HL-60/S4 treated with phorbol 12-myristate 13-acetate at 8.2 ng/mL for 4 days and 3 days (cell line): ENCODE data around the gene PTTG1IP.

ENCODE experiments used
- in situ Hi-C: fragments of 300-500 bp; cut with MboI; formaldehyde crosslinking; loops from 2 replicates; pipeline ENCODE4 v1.15.0; 2022; ENCODE audit warnings: low sequenced_read_pairs

Gene PTTG1IP

DNA sequence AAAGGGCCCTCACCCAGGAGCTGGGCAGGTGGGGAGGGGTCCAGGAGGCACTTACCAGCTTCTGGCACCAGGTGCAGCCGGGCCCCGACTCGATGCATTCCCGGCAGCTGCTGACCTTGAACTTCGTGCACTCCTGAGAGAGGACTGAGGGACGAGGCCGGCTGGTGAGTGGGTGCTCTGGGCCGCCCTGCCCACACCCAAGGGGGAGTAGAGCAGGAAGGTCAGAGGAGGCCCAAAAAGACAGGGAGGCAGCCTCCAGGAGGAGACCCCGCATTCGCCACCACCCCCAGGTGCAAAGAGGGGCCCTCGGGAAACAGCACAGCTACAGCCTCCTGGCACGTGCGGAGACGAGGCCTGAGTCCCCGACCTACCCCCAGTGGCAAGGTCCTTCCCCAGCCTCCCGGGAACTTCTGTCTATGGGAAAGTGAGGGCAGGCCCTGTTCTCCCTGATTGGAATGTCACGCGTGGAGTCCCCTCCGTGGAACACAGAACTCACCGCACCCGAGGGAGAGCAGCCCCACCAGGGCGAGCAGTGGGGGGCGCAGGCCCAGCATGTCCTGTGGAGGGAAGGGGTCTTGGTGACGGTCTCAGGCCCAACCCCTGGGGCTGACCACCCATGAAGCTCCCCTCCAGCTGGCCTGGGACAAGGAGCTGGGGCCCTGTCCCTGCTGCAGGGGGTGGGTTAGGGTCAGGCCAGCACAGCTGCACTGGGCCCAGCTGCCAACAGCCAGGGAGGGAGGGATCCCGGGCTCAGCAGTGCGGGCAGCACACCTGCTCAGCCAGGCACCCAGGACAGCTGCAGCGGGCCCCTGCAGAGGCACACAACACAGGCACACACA lies 37.0 kb upstream of the PTTG1IP start:
- in situ Hi-C loops = no loop called here

DNA sequence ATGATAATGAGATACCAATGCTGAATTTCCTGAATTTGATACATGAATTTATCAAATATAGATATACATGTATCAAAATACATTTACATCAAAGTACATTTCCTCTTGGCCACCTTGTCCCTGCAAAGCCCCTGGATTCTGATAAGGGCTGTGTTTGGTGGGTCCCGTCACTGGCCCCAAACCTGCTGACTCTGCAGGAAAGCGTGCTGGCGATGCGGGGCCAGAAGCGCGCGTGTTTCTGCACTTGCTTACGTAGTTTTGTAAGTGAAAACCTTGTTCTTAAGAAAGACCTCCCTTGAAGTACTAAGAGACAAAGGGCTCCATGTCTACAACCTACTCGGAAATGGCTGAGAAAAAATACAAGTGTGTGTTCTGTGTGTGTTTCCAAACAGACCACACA lies 36.2 kb upstream of the PTTG1IP start:
- in situ Hi-C loops = no loop called here

- in situ Hi-C loops = no loop called here
Measured at GRCh38 chr21:44908908-44909307, 35.4 kb upstream of the PTTG1IP start.

- in situ Hi-C loops = no loop called here
Measured at GRCh38 chr21:44907966-44908895, 34.7 kb upstream of the PTTG1IP start.

- in situ Hi-C loops = no loop called here
Measured at GRCh38 chr21:44907225-44907965, 33.9 kb upstream of the PTTG1IP start.

DNA sequence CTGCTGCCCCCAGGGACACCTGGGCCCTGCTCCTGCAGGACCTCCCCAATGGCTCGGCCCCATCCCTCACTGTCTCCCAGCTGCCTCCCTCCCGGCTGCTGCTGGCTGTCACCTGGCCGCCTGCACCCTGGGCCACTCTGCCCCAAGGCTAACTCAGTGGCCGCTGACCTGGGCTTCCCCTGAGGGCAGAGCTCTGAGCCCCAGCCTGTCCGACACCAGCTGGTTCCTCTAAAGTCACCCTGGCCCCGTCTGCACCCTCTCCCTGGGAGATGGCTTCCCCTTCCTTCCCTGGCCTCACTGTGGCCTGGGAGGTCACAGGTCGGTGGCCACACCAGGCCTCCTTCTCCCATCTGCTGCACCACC lies 32.2 kb upstream of the PTTG1IP start:
- in situ Hi-C loops = no loop called here

- in situ Hi-C loops = no loop called here
Measured at GRCh38 chr21:44905016-44905727, 31.7 kb upstream of the PTTG1IP start.

DNA sequence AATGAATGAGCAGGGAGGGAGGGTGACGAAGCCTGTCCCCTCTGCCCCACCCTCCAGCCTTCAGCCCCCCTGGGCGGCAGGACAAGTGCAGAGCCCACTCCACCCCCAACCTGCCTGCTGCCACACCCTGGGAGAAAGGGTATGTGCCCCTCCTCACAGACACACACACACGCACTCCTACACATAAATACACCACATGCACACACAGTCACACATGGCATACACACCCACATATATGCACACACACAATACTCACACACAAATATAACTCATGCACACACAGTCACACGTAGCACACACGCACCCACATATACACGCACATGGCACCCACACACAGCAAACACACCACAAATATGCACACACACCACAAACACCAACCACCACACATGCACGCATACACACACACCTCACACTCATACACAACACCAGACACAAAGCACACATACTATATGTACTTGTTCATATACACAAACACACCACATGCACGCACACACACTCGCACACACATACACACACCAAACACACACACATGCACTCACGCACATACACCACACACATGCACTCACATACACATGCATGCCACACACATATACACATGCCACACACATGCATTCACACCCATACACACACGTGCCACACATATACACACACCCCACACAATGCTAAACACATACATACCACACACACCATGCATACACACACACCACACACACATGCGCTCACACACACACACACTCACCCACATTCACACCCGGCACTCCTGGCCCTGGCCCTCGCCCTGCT lies 30.8 kb upstream of the PTTG1IP start:
- in situ Hi-C loops = no loop called here

- in situ Hi-C loops = no loop called here
Measured at GRCh38 chr21:44903689-44904088, 30.2 kb upstream of the PTTG1IP start.

GRCh38 chr21:44903050-44903685 lies 29.7 kb upstream of the PTTG1IP start:
- in situ Hi-C loops = no loop called here

- in situ Hi-C loops = no loop called here
Measured at GRCh38 chr21:44902268-44903049, 29.0 kb upstream of the PTTG1IP start.

DNA sequence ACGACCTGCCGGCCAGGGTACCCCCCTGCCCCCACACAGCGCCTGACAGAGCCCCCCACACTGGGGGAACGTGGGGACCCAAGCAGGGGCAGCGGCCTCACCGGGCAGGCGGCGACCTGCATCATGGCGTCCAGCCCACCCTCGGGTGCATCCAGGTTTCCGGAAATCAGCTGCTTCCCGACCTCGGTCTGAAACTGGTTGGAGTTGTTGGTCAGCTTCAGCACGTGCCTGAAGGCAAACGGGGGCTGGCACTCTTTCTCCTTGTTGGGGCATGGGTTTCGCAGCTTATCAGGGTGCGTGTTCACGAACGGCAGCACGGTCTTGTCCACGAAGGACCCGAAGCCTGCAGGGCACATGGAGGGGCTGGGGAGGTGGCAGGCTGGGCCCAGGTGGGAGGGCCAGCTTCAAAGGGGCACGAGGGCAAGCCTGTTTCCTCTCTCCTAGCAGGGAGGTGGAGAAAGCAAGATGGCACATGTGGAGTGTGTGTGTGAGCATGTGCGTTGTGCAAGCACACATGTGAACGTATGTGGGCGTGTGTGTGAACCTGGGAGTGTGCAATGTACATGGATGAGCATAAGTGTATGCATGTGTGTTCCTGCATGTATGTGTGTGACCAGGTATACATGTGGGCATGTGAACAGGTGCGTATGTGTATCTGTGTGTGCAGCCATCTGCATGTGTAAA lies 28.0 kb upstream of the PTTG1IP start:
- in situ Hi-C loops = no loop called here

- in situ Hi-C loops = no loop called here
Measured at GRCh38 chr21:44900559-44901251, 27.2 kb upstream of the PTTG1IP start.

DNA sequence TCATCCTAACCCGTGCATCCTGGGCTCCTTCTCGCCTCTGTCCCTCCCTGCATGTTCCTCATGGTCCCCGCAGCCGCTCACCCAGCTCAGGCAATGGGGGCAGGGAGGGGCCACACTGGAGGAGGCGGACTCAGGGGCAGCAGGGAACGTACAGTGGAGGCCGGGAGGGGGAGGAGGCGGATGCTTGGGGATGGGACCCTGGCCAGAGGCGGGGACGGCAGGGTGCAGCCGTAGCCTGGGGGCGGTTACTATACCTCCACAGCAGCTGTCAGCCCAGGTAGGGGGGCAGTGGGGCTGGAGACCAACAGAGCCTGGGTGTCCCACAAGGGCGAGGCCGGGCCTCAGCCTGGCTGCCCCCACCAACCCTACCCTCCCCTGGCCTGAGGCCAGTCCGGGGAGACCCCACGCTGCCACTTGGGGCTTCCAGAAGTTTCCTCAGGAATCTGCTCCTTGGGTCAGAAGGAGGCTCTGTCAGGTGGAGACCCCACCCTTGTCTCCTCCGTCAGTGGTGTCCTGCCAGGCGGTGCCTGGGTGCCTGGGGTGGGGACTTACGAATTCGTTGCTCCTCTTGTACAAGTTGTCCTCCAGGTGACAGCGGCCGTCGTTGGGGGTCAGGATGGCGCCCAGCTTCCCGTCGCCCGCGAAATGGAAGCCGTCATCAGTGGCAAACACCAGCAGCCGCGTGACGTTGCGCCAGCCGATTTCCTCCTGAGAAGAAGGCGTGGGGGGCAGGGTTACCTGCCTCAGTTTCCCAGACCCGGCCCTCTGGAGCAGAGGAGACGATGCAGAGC lies 26.5 kb upstream of the PTTG1IP start:
- in situ Hi-C loops = no loop called here

DNA sequence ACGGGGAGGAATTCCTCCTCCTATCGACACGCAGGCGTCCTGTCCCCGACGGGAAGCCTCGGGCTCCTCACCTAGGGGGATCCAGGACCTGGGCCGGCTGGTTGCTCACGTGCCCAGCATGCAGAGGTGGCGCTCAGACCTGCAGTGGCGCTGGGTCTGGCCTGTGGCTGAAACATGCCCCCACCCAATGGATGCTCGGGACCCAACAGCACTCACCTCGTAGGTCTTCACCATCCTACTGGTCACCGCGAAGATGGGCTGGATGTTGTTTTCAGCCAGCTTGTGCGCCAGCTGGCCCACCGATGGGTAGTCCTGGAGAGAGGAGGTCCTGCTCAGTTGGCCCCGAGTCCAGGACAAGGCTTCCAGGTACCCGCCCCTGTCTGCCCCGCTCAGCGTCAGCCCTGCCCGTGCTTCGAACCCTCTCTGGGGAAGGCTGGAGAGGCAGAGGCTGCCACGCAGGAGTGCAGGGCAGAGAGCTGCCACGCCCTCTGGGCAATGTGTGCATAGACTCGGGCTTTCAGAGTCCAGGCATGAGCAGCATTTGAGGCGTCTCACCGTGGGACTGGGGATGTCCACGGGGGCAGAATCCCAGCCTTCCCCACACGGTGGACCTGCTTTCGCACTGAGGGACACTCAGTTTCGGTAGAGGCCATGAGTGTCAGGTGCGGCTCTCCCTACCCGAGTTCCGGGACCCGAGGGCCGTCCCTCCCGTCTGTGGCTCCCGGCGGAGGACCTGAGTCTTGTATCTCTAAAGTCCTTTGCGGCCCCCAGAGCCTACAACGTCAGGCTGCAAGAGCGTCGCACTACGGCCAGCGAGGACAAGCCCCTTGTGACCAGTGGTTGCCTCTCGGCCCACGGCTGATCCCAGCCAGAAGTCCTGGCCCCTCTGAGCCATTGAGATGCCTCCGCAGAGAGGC lies 25.6 kb upstream of the PTTG1IP start:
- in situ Hi-C loops = no loop called here
